HG02571 (cell line): ENCODE data around the gene ZSCAN21.

Source experiments
- ATAC-seq: cut with Tn5 transposase; IDR thresholded peaks from one replicate; pipeline ENCODE4 v1.9.1; 2021; ENCODE audit warnings: mild to moderate bottlenecking, moderate library complexity; ENCODE audit not compliant: unreplicated experiment

ZSCAN21 gene

GRCh38 chr7:100024020-100024619 lies 25.5 kb upstream of the ZSCAN21 start:
- no peak for ATAC-seq

- no peak for ATAC-seq
Measured at GRCh38 chr7:100027197-100027596, 22.4 kb upstream of the ZSCAN21 start.

- ATAC-seq = no peak
Measured at GRCh38 chr7:100029596-100029995, 20.0 kb upstream of the ZSCAN21 start.

GRCh38 chr7:100033526-100033925 lies 16.0 kb upstream of the ZSCAN21 start:
- ATAC-seq = no peak

- ATAC-seq = no peak
Measured at GRCh38 chr7:100034871-100035510, 14.6 kb upstream of the ZSCAN21 start.

- no peak for ATAC-seq
Measured at GRCh38 chr7:100035876-100036275, 13.7 kb upstream of the ZSCAN21 start.

- ATAC-seq = no peak
Measured at GRCh38 chr7:100038326-100038725, 11.2 kb upstream of the ZSCAN21 start.

- ATAC-seq = no peak
Measured at GRCh38 chr7:100040575-100040974, 9.0 kb upstream of the ZSCAN21 start.

GRCh38 chr7:100044718-100045117 lies 4.9 kb upstream of the ZSCAN21 start:
- ATAC-seq = no peak

- no peak for ATAC-seq
Measured at GRCh38 chr7:100048680-100049079, 894 bp upstream of the ZSCAN21 start.

GRCh38 chr7:100051611-100052010 lies 2.0 kb downstream of the ZSCAN21 start:
- ATAC-seq = no peak

- no peak for ATAC-seq
Measured at GRCh38 chr7:100053215-100053614, 3.6 kb downstream of the ZSCAN21 start.

- no peak for ATAC-seq
Measured at GRCh38 chr7:100057006-100057405, 7.4 kb downstream of the ZSCAN21 start.

- no peak for ATAC-seq
Measured at GRCh38 chr7:100059251-100059739, 9.7 kb downstream of the ZSCAN21 start.

- no peak for ATAC-seq
Measured at GRCh38 chr7:100061518-100062193, 12.1 kb downstream of the ZSCAN21 start.

GRCh38 chr7:100063376-100063775 lies 13.8 kb downstream of the ZSCAN21 start:
- no peak for ATAC-seq

GRCh38 chr7:100064162-100064561 lies 14.6 kb downstream of the ZSCAN21 start:
- ATAC-seq = no peak

- no peak for ATAC-seq
Measured at GRCh38 chr7:100065452-100066186, 16.0 kb downstream of the ZSCAN21 start.

- ATAC-seq = no peak
Measured at GRCh38 chr7:100066953-100067352, 17.4 kb downstream of the ZSCAN21 start.

GRCh38 chr7:100069991-100070390 lies 20.4 kb downstream of the ZSCAN21 start:
- ATAC-seq = no peak

GRCh38 chr7:100071018-100071723 lies 21.6 kb downstream of the ZSCAN21 start:
- no peak for ATAC-seq
